ENCODE data around the gene NT5DC2.

NT5DC2 gene

GRCh38 chr3:52524752-52525679 lies 8.6 kb downstream of the NT5DC2 start:
- no peak for TF ChIP-seq CTCF (IDR thresholded peaks at IDR 0.05; ENCODE audit: low read length, missing control alignments)
- H3K4me3 ChIP-seq (replicated peaks; ENCODE audit: low read depth, low read length) = no peak overlapping the region
- DNase-seq (ENCODE audit: low read depth) = no peak

GRCh38 chr3:52524258-52524751 lies 9.4 kb downstream of the NT5DC2 start:
- no peak for TF ChIP-seq CTCF (IDR thresholded peaks at IDR 0.05; ENCODE audit: low read length, missing control alignments)
- DNase-seq (ENCODE audit: low read depth) = no peak
- H3K4me3 ChIP-seq (replicated peaks; ENCODE audit: low read depth, low read length) = no peak overlapping the region

GRCh38 chr3:52523386-52524257 lies 10.0 kb downstream of the NT5DC2 start:
- no peak overlapping the region for H3K4me3 ChIP-seq (replicated peaks; ENCODE audit: low read depth, low read length)
- DNase-seq (ENCODE audit: low read depth) = no peak
- no peak for TF ChIP-seq CTCF (IDR thresholded peaks at IDR 0.05; ENCODE audit: low read length, missing control alignments)

GRCh38 chr3:52522651-52523251 lies 10.9 kb downstream of the NT5DC2 start:
- TF ChIP-seq CTCF (IDR thresholded peaks at IDR 0.05; ENCODE audit: low read length, missing control alignments) = no peak
- no peak overlapping the region for H3K4me3 ChIP-seq (replicated peaks; ENCODE audit: low read depth, low read length)
- DNase-seq (ENCODE audit: low read depth) = no peak

- no peak for DNase-seq (ENCODE audit: low read depth)
- no peak for TF ChIP-seq CTCF (IDR thresholded peaks at IDR 0.05; ENCODE audit: low read length, missing control alignments)
- no peak overlapping the region for H3K4me3 ChIP-seq (replicated peaks; ENCODE audit: low read depth, low read length)
Measured at GRCh38 chr3:52521881-52522650, 11.6 kb downstream of the NT5DC2 start.

- no peak for DNase-seq (ENCODE audit: low read depth)
- TF ChIP-seq CTCF (IDR thresholded peaks at IDR 0.05; ENCODE audit: low read length, missing control alignments) = no peak
Measured at GRCh38 chr3:52521488-52521824, 12.2 kb downstream of the NT5DC2 start.

More at GRCh38 chr3:52521488-52521824, 12.2 kb downstream of the NT5DC2 start:
- H3K4me3 ChIP-seq (replicated peaks; ENCODE audit: low read depth, low read length) = no peak overlapping the region
